OCI-LY3 (cell line): ENCODE measurements around the gene PTPRN2.

Experiments used
- H2AFZ ChIP-seq: fragments of 200-600, 300-600 bp; shearing (Covaris generic); 2 replicates; pipeline ENCODE4 v1.6.0; 2014; ENCODE audit warnings: antibody characterized with exemption, low read depth, low read length
- H3K27ac ChIP-seq: fragments of 200-600, 300-600 bp; sonication (generic); 2 replicates; pipeline ENCODE4 v1.5.1; 2014; ENCODE audit warnings: mild to moderate bottlenecking, low read length, moderate library complexity, mixed read lengths
- H3K27me3 ChIP-seq: fragments of 200-600, 300-600 bp; sonication (generic); 2 replicates; pipeline ENCODE4 v1.6.1; 2014; ENCODE audit warnings: low read depth, low read length, mixed read lengths
- H3K36me3 ChIP-seq: fragments of 200-600, 300-600 bp; sonication (generic); replicated peaks from 2 replicates; pipeline ENCODE3; 2014; ENCODE audit warnings: low read depth, low read length, mixed read lengths
- H3K4me1 ChIP-seq: fragments of 300-600, 200-600 bp; sonication (generic); 2 replicates; pipeline ENCODE4 v1.6.1; 2014; ENCODE audit warnings: low read length, mixed read lengths
- H3K4me2 ChIP-seq: fragments of 200-600, 300-600 bp; sonication (generic); 2 replicates; pipeline ENCODE4 v1.6.1; 2014; ENCODE audit warnings: low read length, mixed read lengths
- H3K4me3 ChIP-seq: fragments of 300-600, 200-600 bp; sonication (generic); 2 replicates; pipeline ENCODE4 v1.5.1; 2014; ENCODE audit warnings: antibody characterized with exemption, mild to moderate bottlenecking, low read length, moderate library complexity
- H3K79me2 ChIP-seq: fragments of 300-600, 200-600 bp; shearing (Covaris generic); 2 replicates; pipeline ENCODE4 v1.6.1; 2014; ENCODE audit warnings: mild to moderate bottlenecking, low read length, mixed read lengths
- H3K9ac ChIP-seq: fragments of 300-600, 200-600 bp; shearing (Covaris generic); 2 replicates; pipeline ENCODE4 v1.6.0; 2014; ENCODE audit warnings: mild to moderate bottlenecking, low read length, moderate library complexity
- H3K9me3 ChIP-seq: fragments of 200-600, 300-600 bp; shearing (Covaris generic); 2 replicates; pipeline ENCODE4 v1.6.1; 2014; ENCODE audit warnings: low read length, mixed read lengths; ENCODE audit not compliant: insufficient read depth
- H4K20me1 ChIP-seq: fragments of 200-600, 300-600 bp; sonication (generic); 2 replicates; pipeline ENCODE4 v1.6.1; 2016; ENCODE audit warnings: low read length, mixed read lengths; ENCODE audit not compliant: insufficient read depth
- EZH2phosphoT487 ChIP-seq: fragments of 200-600 bp; shearing (Covaris generic); IDR thresholded peaks from 2 replicates; pipeline ENCODE4 v1.6.1; 2018; ENCODE audit warnings: antibody characterized with exemption, mixed run types, low read depth
- TF ChIP-seq, protein P1 (sequence below): fragments of 200-600, 300-600 bp; sonication (generic); IDR thresholded peaks from 2 replicates; pipeline ENCODE4 v1.5.1; 2014; ENCODE audit warnings: antibody characterized with exemption, low read length, low read depth

Gene PTPRN2

DNA sequence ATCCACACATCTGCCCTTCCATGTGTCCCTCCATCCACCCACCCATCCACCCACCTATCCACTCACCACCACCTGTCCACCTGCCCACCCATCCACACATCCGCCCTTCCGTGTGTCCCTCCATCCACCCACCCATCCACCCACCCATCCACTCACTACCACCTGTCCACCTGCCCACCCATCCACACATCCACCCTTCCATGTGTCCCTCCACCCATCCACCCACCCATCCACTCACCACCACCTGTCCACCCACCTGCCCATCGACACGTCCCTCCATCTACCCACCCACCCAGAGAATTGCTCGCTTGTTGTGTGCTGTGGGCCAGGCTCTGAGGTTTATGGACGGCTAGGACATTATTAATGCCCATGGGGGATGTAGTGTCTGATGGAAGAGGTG is 750.6 kb downstream of the PTPRN2 start:
- Histone ChIP-seq H3K4me1 (no peaks in the 10 kb centered on the region), H3K9ac (no peak overlapping the region), H4K20me1 (no peaks in the 10 kb centered on the region), H3K4me2 (no peak overlapping the region), H3K36me3 (no peaks in the 10 kb centered on the region), H3K9me3 (peaks cover 9% of the 10 kb centered on the region; the same call in 1 of the 2 replicates), H3K27ac (no peak overlapping the region), H3K27me3 (no peaks in the 10 kb centered on the region), H2AFZ (no peak overlapping the region), H3K4me3 (no peak overlapping the region), H3K79me2 (no peaks in the 10 kb centered on the region)
- no peak for TF ChIP-seq EZH2phosphoT487
- TF ChIP-seq, protein P1, sequence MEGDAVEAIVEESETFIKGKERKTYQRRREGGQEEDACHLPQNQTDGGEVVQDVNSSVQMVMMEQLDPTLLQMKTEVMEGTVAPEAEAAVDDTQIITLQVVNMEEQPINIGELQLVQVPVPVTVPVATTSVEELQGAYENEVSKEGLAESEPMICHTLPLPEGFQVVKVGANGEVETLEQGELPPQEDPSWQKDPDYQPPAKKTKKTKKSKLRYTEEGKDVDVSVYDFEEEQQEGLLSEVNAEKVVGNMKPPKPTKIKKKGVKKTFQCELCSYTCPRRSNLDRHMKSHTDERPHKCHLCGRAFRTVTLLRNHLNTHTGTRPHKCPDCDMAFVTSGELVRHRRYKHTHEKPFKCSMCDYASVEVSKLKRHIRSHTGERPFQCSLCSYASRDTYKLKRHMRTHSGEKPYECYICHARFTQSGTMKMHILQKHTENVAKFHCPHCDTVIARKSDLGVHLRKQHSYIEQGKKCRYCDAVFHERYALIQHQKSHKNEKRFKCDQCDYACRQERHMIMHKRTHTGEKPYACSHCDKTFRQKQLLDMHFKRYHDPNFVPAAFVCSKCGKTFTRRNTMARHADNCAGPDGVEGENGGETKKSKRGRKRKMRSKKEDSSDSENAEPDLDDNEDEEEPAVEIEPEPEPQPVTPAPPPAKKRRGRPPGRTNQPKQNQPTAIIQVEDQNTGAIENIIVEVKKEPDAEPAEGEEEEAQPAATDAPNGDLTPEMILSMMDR: no peak

DNA sequence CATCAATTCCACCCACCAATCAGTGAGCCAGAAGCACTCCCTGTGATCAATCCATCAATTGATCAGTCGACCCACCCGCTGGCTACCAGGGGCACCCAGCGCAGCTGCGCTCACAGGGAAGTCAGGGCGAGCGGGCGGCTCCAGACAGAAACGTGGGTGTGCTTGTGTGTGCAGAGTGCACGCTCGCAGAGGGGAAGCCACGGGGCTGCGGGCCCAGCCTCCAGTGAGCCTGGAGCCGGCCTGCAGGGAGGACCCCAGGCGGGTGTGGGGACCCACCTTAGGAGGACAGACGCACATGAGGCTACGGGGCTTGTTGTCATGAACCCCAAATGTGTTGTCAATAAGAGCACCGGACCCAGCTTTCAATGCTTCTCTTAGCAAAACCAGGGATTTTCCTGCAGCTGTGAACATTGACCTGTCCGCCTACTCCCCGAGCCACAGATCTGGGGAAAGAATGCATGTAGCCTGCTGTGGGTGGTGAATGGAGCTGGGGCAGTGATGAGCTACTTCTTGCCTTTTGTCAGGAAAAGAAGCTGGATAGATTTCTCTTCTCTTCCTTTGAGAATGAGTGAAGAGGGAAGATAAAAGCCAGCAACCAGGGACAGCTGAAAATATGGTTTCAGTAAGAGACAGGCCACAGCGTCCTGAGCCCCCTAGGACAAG is 753.0 kb downstream of the PTPRN2 start:
- Histone ChIP-seq H3K79me2 (no peaks in the 10 kb centered on the region), H2AFZ (no peak overlapping the region), H3K9me3 (peaks cover 7% of the 10 kb centered on the region; the same call in 1 of the 2 replicates), H3K27ac (no peak overlapping the region), H3K27me3 (no peaks in the 10 kb centered on the region), H4K20me1 (no peaks in the 10 kb centered on the region), H3K36me3 (no peaks in the 10 kb centered on the region), H3K4me3 (no peak overlapping the region), H3K4me1 (no peaks in the 10 kb centered on the region), H3K4me2 (no peak overlapping the region), H3K9ac (no peak overlapping the region)
- TF ChIP-seq, protein P1: no peak
- no peak for TF ChIP-seq EZH2phosphoT487

DNA sequence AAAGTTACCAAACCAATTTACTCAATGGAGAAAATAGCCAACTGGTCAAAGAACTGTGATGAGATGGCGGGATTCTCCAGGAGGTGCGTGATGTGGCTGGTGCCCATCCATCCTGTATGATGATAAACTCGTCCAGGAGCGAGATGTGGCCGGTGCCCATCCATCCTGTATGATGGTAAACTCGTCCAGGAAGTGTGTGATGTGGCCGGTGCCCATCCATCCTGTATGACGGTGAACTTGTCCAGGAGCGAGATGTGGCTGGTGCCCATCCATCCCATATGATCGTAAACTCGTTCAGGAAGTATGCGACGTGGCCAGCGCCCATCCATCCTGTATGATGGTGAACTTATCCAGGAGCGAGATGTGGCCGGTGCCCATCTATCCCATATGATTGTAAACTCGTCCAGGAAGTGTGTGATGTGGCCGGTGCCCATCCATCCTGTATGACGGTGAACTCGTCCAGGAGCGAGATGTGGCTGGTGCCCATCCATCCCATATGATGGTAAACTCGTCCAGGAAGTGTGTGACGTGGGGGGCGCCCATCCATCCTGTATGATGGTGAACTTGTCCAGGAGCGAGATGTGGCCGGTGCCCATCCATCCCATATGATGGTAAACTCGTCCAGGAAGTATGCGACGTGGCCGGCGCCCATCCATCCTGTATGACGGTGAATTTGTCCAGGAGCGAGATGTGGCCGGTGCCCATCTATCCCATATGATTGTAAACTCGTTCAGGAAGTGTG is 754.6 kb downstream of the PTPRN2 start:
- Histone ChIP-seq H2AFZ (no peak overlapping the region), H3K27me3 (no peaks in the 10 kb centered on the region), H3K9me3 (no peaks in the 10 kb centered on the region), H3K4me1 (no peaks in the 10 kb centered on the region), H3K4me3 (no peak overlapping the region), H3K4me2 (no peak overlapping the region), H3K36me3 (no peaks in the 10 kb centered on the region), H3K9ac (no peak overlapping the region), H3K79me2 (no peaks in the 10 kb centered on the region), H4K20me1 (no peaks in the 10 kb centered on the region), H3K27ac (no peak overlapping the region)
- no peak for TF ChIP-seq EZH2phosphoT487
- TF ChIP-seq, protein P1: no peak

DNA sequence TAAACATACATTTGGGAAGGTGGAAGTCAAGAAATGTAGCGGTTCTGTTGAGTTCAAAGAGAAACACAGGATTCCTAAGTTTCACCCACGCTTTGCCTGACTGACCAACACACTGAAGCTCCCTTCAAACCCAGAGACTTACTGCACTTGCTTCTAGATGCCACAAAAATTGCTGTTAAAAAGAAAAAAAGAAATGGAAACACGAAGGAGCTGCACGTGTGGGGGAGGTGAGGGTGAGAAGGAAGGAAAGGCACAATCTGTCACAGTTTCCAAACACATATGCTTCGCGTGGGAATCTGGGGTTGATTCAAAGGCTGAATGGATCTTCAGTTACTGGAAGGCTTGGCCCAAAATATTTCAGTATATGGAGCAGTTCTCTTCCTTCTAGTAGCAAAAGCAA is 755.2 kb downstream of the PTPRN2 start:
- H3K4me2 ChIP-seq: no peak overlapping the region
- H3K36me3 ChIP-seq: no peaks in the 10 kb centered on the region
- H3K9ac ChIP-seq: no peak overlapping the region
- H3K27ac ChIP-seq: no peak overlapping the region
- no peak overlapping the region for H2AFZ ChIP-seq
- no peaks in the 10 kb centered on the region for H4K20me1 ChIP-seq
- TF ChIP-seq, protein P1: no peak
- TF ChIP-seq EZH2phosphoT487: no peak
- H3K27me3 ChIP-seq: no peaks in the 10 kb centered on the region
- no peak overlapping the region for H3K4me3 ChIP-seq
- H3K79me2 ChIP-seq: no peaks in the 10 kb centered on the region
- H3K4me1 ChIP-seq: no peaks in the 10 kb centered on the region
- H3K9me3 ChIP-seq: no peaks in the 10 kb centered on the region
